GM19351 (cell line): Measurements from ENCODE around the gene ZNF516.
A peak's percentile ranks its signal among the peaks of the same experiment; 100 is the strongest.

Experiments used
- ATAC-seq: cut with Tn5 transposase; IDR thresholded peaks from one replicate; pipeline ENCODE4 v1.9.1; 2021; ENCODE audit warnings: mild to moderate bottlenecking, moderate library complexity; ENCODE audit not compliant: unreplicated experiment

Gene ZNF516

GRCh38 chr18:76514573-76514972, 19.5 kb upstream of the ZNF516 start:
- ATAC-seq, result no peak

- no peak for ATAC-seq
Observed at GRCh38 chr18:76507830-76508385, 12.9 kb upstream of the ZNF516 start.

- no peak for ATAC-seq
Observed at GRCh38 chr18:76506974-76507764, 12.1 kb upstream of the ZNF516 start.

GRCh38 chr18:76506395-76506794, 11.4 kb upstream of the ZNF516 start:
- no peak for ATAC-seq

- ATAC-seq, result no peak
Observed at GRCh38 chr18:76505614-76506013, 10.6 kb upstream of the ZNF516 start.

- ATAC-seq, result no peak
Observed at GRCh38 chr18:76504749-76505148, 9.7 kb upstream of the ZNF516 start.

GRCh38 chr18:76503649-76504386, 8.8 kb upstream of the ZNF516 start:
- no peak for ATAC-seq

GRCh38 chr18:76502551-76502950, 7.5 kb upstream of the ZNF516 start:
- ATAC-seq, result no peak

GRCh38 chr18:76499637-76500340, 4.7 kb upstream of the ZNF516 start:
- peak; percentile 85 for ATAC-seq

- ATAC-seq, result no peak
Observed at GRCh38 chr18:76499021-76499420, 4.0 kb upstream of the ZNF516 start.

GRCh38 chr18:76498064-76498463, 3.0 kb upstream of the ZNF516 start:
- ATAC-seq, result no peak

GRCh38 chr18:76497021-76497420, 2.0 kb upstream of the ZNF516 start:
- ATAC-seq, result no peak

- ATAC-seq, result no peak
Observed at GRCh38 chr18:76496194-76496890, 1.3 kb upstream of the ZNF516 start.

GRCh38 chr18:76495435-76496193, 572 bp upstream of the ZNF516 start:
- no peak for ATAC-seq

GRCh38 chr18:76494231-76495005, 624 bp downstream of the ZNF516 start:
- no peak for ATAC-seq

- peak; percentile 8 for ATAC-seq
Observed at GRCh38 chr18:76493213-76494161, 1.6 kb downstream of the ZNF516 start.

GRCh38 chr18:76492669-76493212, 2.3 kb downstream of the ZNF516 start:
- peak; percentile 68 for ATAC-seq
